Stimulated activated CD8-positive, alpha-beta memory T cell treated with anti-CD3 and anti-CD28 coated beads, Interleukin-12 subunit alpha, Interleukin-12 subunit beta, amount 100 ng/mL, for 24 hours (primary cell): ENCODE data around the gene CAPN8.

Experiments used
- DNase-seq: peaks from one replicate; pipeline ENCODE4 v3.0.0-alpha.2; 2020; ENCODE audit errors: extremely low read depth

CAPN8 gene

DNA sequence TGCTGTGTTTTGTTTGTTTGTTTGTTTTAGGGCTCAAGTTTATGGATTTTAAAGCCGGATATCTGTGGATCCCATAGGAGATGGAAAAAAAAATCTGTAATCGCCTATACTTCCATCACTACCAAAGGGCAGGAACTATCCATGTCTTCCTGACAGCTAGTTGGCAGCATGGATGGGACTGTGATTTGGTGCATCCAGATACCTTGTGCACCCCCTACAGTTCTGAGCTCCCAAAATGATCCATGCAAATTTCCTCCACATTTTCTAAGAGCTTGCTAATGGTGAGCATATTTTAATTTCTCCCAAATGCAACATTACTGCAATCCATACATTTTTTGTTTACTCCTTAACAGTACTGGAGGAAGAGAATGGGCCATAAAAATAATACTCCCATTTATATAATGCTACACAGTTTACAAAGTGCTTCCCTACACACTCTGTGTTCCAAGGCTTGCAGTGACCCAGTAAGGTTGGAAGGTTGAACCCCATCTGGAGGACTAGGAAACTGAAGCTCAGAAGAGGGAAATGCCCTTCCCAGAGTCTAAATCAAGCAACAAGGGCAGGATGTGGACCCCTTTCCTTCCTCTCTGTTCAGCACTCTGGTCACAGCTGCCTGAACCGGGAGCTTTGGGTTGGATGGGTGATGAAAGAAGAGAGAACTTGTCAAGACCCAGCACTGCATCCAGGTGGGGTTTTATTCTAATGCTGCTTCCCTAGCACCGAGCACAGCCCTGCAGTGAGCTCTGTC is 48.0 kb downstream of the CAPN8 start:
- no peak for DNase-seq

DNA sequence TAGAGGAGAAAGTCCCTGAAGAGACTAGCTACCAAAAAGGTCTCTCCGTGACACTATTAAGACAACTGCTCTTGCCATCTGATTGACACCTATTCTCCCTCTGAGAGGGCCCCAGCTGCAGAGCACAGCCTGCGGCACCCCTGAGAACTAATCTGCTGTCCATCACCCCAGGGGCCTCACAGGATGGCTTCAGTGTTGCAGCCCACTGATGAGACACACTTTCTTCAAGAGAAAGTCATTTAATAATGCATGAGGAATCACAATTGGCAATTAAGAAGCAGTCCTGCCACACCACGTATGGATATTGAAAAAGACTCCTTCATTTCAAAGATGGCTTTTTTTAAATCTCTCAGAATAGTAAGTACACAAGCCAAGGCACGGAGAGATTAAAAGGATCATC is 48.9 kb downstream of the CAPN8 start:
- no peak for DNase-seq

DNA sequence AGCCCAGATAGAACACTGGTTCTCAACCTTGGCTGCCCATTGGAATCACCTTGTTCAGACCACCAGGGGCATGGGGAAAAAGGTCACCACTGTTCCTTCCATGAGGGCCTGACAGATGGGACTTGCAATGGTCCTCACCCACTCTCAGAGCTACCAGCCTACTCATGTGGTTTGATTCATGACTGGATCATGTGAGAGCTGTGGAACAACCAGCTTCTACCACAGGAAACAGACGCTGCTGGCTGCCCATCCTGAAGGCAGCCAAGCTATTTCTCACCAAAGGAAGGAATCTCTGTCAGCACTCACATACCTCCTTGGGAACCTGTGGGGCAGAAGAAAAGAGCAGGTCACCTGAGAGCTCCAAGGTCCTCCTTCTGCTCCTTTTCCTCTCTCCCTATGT is 53.6 kb downstream of the CAPN8 start:
- DNase-seq, result no peak

DNA sequence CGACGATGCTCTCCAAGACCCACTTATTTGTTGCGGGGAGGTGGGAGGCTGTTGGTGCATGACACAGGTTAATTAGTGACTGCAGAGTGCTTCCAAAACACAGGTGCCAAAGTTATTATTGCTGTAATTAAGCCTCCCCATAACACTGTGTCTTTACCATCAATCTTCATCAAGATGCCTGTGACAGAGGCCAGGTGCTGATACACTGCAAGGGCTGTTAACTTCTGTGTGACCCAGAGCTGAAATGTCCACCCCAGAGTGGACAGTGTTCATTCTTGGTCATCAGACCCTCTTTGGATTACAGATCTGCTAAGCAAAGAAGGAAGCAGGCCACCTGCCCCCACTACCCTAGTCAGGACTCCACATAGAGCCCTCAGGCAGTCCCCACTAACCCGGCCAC is 55.5 kb downstream of the CAPN8 start:
- DNase-seq, result no peak

DNA sequence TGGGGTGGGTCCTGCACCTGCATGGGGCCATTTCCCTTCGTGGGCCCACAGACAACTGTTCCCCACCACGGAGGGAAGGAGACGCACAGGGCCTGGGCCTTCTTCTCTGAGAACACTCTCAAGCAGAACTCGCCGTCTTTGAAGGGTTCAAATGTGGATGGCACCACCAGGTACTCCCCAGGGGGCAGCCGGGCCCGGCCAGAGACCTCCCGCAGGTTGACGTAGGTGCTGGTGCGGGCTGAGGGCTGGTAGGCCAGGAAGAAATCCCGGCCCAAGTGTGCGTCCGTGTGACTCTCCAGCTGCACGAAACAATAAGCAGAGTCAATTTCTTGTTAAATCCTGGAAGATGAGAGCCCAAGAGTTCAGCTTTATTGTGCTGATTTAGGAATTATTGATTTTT is 56.4 kb downstream of the CAPN8 start:
- no peak for DNase-seq

DNA sequence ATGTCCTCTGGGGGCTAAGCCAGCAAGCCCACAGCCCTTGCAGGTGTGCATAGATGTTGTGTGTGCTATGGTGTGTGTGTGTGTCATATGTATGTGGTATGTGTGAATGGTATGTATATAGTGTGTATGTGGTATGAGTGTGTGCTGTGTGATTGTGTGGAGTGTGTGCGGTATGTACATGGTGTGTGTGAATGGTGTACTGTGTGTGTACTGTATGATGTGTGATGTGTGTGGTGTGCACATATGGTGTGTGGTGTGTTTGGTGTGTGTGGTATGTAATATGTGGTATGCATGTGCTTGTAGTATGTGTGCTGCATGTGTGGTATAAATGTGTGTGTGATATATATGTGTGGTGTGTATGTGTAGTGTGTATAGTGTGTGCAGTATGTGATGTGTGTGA is 107.0 kb downstream of the CAPN8 start:
- no peak for DNase-seq

DNA sequence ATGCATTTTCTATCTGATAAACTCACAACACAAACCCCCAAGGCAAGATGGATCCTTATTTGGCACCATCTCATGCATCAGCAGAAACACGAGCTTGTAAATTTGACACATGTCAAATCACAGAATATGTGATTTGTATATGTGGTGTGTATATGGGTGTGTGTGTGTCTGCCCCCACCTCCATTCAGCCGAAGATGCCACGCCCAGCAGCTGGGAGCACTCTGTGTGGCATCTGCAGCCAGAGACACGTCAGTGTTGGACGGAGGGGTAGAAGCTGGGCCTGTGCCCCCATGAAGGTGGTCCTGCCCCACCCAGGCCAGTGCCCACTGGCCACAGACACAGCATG is 108.4 kb downstream of the CAPN8 start:
- no peak for DNase-seq

DNA sequence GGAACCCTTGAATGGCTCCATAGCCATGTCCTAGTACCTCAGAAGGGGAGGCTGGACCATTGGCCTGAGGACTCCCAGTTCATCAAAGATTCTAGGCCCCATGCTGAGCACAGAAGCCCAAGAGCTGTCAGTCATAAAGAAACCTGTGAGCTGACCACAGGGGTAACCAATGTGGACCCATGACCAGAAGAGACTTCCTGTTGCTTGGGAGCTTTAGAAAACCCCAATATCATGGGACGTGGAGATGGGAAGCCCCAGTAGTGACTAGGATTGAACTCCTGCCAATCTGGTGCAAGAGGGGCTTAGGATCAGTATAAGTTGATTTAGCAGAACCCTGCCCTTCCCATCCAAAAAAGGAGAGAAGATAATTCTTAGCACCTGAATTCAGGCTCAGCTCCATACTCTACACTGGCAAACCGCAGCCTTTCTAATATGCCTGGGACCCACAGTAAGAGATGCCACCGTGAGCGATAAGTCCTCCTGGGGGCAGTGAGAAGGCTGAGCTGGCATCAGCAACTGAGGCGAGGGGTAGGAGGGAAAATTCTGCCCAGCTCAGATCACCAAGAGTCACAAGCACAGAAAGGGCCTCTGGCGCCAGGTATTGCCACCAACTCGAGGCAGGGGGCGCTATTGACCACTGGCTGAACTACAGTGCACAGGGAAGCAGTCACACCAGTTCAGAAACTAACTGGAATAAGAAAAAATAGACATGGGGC is 108.9 kb downstream of the CAPN8 start:
- DNase-seq, result no peak

DNA sequence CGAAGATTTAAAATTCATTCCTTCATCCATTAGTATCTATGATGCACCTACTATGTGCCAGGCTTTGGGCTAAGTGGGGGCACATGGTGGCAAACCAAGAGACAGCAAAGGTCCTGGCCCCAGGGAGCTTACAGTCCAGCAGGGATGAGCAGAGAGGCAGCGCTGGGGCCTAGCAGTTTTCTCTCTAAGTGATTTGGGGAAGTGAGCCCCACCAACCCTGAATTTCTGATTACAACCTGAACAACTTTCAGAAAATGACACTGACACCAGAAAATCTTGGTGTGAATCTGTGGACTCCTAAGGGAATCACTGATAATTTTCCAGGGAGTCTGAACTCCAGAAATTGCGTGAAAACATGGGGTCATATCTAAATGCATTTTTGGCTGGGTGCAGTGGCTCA is 111.5 kb downstream of the CAPN8 start:
- no peak for DNase-seq

DNA sequence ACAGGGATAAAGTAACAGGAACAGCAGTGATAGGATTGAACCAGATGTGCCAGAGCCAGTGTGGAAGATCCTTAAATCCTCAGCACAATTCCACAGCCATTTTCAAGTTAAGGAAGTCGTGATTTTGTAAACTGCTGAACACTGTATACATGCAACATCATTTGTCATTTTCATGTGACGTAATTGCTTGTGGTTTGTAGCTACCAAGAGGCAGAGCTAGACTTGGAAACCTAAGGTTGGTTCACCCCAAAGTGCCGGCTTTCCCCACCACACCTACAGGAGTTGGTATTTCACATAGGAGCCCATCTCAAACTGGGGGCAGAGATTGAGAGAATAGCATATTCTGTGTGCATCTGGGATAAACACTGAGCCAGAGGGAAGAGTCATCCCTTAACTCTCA is 113.9 kb downstream of the CAPN8 start:
- no peak for DNase-seq

DNA sequence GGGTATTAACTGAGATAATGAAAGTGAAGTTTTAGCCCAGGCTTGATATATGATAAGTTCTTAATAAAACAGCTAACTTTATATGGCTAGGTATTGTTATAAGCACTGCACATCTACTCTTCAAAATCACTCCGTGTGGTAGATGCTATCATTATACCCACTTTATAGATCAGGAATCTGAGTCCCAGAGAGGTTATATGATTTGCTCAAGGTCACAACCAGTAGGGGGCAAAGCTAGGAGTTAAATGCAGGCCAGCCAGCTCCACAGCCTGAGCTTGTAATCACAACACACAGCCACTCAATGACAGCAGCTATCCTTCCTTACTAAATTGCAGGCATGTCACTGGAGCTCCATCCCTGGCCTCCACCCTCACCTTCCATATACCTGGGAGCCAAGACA is 115.8 kb downstream of the CAPN8 start:
- DNase-seq, result no peak

DNA sequence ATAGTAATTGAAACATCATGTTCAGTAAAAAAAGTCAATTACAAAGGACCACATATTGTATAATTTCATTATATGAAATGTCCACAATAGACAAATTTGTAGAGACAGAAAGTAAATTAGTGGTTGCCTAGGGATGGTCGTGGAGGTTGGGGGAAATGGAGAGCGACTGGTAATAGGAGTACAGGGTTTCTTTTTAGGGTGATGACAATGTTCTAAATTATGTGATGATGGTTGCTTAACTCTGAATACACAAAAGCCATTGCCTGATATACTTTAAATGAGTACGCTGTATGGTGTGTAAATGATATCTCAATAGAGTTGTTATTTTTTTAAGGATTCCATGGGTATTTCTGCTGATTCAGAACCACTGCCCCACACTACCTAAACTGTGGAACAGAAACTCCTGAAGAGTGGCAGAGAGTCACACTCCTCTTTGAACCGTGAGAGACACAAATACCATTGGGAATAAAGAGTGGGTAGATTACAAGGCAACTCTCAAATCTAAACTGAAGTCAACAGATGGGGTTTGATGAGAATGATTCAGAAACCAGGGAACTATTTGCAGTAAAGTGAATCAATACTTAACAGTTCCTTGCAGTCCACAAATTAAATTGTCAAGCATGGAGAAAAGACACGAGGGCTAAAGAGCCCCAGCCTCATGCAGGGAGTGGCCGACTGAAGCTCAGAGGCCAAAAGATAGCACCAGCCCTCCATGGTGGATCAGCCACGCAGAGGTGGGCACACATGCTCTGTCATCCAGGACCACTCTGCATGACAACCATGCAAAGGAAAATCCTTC is 118.0 kb downstream of the CAPN8 start:
- no peak for DNase-seq

DNA sequence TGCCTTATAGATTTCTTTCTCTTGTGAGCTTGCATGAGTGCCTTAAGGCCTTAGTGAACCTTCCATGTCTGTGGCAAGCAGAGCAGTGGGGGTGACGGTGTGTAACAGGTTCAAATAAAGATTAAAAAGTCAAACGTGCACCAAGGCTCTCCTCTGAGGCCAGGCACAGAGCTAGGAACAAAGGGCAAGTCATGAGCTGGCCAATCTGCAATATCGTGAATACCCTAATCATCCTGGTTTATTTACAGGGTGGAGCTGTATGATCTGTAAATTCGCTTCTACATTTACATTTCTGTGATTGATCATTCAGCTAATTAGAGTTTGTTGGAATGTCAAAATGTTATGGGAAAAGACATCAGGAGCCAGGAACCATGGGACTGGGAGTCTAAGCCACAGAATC is 120.2 kb downstream of the CAPN8 start:
- no peak for DNase-seq

DNA sequence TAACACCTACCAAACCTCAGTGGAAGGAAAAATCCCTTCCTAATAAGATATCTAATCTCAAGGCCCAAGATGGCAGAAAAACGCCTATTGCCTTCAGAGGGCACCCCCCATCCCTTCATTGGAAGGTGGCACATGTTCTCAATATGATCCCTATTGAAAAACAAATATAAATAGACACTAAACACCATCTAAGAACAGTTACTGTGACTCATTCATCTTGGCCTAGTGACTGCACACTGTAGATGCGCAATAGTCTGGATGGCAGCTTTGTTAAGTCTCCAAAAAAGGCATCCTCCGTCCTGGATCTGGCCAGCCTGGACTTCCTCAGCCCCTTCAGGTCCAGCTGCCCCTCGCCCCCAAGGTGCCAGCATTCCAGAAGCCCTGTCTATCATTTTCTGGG is 121.9 kb downstream of the CAPN8 start:
- DNase-seq, result no peak

DNA sequence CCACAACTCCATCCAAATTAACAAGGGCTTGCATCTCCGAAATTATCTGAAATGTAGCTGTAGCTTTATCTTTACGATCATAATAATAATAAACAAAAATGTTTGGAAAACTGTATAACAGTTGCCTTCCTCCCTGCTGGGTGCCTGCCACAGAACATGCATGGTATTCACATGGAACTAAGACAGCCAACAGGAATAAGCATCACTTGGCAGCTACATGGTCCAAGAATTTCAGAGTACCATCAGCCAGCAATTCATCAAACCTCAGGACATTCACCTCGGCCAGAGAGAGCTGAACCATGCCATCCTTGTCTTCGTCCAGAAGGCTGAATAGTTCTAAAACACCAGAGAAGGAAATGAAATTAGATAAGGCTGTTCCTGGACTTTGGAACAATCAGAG is 122.7 kb downstream of the CAPN8 start:
- DNase-seq, result no peak

DNA sequence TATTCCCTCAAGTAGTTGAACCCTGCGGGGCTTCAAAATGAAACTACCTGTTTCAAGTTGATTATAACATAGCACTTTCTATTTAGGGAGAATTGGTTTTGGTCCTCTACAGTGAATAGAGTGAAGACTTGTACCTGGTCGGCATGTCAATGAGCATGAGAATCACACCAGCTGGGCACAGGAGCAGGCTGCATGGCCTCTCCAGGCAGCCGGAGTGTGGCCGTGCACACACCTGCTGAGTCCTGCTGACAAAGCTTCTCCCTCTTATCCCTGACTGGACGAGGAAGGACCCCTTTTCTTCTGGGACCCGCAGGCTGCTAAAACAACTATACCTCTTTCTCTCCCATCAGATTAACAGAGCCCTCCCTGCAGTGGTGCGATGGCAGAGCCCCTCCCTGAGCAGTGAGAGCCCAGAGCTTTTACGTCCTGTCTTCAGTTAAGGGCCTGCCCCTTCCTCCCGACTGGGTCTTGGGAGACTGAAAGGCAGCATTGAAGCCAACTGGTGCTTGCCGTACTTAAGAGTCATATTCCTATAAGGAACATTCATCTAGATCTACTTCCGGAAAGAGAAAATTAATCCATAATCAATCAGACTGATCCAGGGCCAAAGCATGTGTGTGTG is 124.9 kb downstream of the CAPN8 start:
- DNase-seq, result no peak

DNA sequence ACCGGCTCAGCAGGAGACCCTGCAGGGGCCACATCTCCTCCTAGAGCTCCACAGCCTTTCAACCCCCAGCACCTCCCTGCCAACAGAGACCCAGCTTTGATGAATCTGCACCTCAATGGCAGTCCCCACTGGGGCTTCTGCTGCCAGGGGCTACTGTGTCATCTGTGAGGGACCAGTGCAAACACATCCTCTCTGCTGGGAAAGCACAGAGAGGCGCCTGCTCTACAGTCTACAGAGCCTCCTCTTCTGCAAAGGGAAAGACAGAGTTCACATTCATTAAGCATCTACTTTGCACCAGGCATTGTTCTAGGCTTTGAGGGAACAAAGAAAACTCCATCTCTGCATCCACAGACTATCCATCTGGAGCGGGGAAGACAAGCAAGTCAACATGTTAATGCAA is 125.8 kb downstream of the CAPN8 start:
- no peak for DNase-seq

DNA sequence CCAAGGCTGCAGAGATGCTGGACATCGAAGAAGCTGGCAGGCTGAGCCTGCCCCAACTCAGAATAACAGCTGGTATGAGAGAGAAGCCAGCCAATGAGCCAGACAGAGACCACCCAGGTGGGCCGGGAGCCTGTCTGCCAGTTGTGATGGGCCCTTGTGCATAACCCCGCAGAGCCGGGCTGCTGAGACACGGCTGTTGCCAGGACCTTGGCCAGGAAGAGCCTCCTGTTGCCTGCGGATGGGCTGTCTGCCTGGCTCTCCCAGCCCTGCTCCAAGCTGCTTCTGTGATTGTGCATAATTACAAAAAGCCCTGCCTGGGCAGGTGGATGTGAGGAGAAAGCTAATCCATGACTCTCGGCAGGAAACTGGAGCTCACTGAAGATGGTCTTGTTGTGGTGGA is 126.5 kb downstream of the CAPN8 start:
- DNase-seq, result no peak

DNA sequence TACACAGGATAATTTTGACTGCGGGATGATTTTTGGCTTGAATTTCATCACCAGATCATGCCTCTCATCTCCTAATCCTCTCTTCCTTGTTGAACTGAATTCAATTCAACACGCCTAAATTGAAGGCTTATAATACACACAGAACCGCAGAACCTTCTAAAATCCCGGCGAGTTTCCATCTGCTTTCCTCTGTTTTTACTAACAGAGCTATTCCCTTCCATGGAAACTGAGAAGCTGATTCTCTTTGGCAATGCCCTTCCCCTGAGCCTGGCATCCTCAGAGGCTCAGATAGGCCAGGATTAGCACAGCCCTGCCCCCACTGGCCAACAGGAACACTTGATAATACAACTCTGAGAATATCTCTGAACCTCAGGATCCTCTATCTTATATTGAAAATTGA is 130.2 kb downstream of the CAPN8 start:
- DNase-seq, result no peak

DNA sequence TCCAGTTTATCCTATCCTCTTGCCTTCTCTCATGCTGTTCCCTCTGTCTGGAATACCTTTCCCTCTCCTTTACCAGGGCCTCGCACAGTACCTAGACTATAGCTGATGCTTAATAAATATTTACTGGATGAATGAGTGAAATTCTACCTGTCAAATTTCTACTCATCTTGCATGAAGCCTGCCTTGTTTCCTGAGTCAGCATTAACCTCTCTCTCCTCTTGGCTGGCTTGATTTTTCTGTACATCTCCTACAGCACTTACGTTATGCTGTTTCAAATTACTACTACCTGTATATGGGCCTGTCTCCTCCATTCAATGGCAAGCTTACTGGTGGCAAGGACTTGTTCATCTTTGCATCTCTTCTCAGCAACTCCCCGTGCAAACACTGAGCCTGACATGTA is 130.8 kb downstream of the CAPN8 start:
- no peak for DNase-seq

DNA sequence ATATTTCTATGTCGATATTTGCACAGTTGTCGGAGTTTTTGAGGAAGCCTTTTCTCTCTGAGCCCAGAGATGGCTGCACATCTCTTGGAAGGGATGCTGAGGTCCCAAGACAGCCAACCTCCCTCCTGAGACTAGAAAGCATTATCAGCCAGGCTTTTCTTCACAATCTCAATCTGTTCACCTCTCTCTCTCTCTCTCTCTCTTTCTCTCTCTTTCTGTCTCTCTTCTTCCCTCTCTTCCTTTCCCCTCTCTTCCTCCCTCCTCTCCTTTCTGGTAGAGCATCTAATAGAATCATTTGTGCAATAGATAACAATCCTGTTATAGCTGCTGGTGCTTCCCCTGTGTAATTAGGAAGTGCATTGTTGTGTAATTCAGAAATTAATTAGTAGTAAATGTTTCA is 131.8 kb downstream of the CAPN8 start:
- no peak for DNase-seq

DNA sequence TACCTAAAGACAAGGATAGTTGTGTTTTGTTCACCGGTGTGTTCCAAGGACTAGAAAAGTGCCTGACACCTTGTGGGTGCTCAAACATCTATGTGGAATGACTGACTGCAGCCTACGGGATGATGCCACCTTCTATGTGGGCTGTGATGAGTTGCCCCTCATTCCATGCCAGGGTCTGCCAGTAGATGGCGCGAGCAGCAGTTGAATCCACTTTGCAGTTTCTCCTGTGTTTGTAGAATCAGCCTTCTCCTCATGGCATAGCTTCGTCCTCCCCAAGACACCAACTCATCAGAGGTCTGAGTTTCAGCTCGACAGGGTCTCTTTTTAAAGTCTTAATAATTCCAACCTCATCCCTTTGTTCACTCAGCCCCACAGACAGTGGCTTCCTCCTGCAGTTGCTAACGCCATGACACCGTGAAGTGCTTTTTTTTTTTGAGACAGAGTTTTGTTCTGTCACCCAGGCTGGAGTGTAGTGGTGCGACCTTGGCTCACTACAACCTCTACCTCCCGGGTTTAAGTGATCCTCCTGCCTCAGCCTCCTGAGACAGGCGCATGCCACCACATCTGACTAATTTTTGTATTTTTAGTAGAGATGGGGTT is 133.7 kb downstream of the CAPN8 start:
- DNase-seq, result no peak
